Erythroblast (primary cell): ENCODE data around the gene LTBP3.

ENCODE experiments used
- GATA1 ChIP-seq: IDR thresholded peaks from 2 replicates; pipeline ENCODE4 v1.6.1; 2011; ENCODE audit warnings: low read depth, mild to moderate bottlenecking, control low read depth, low read length, moderate library complexity
- POLR2A ChIP-seq: IDR thresholded peaks from 2 replicates; pipeline ENCODE4 v1.6.1; 2011; ENCODE audit warnings: mild to moderate bottlenecking, low read length

GRCh38 chr11:65588199-65589054 lies 30.3 kb upstream of the LTBP3 start:
- TF ChIP-seq POLR2A (no peak), GATA1 (no peak)
